CD14-positive monocyte (primary cell): ENCODE data around the gene IRF6. TPM values are rescaled to one million over a fixed set of nuclear protein-coding genes. Genes with fewer than 3 reads are reported as not detected.

Source experiments
- DNase-seq, 3 donors: peaks; one replicate each; pipeline ENCODE4 v3.0.0-alpha.2; 2011 to 2022
- H2AFZ ChIP-seq: 2 replicates; pipeline ENCODE4 v1.6.0; 2012; ENCODE audit warnings: mild to moderate bottlenecking, low read depth, low read length, inconsistent platforms; ENCODE audit not compliant: insufficient read depth, poor library complexity, severe bottlenecking
- H3K27ac ChIP-seq, 2 donors: 1 replicate in 1 of 2; 2 replicates in 1 of 2; pipeline ENCODE4 v1.5.1; 2012 to 2013; ENCODE audit warnings: low read length in 2 of 2, control low read depth in 1 of 2, inconsistent platforms in 1 of 2, low read depth in 1 of 2, mild to moderate bottlenecking in 1 of 2
- H3K27me3 ChIP-seq, 2 donors: one replicate each; pipeline versions ENCODE4 v1.6.0 to v1.6.1; 2011 to 2013; ENCODE audit warnings: low read length in 2 of 2; ENCODE audit not compliant: control insufficient read depth in 2 of 2, insufficient read depth in 2 of 2
- H3K36me3 ChIP-seq, 2 donors: replicated peaks in 1 of 2; 1 replicate in 1 of 2; 2 replicates in 1 of 2; pipeline versions ENCODE4 v1.5.1 to v1.6.1; 2012 to 2013; ENCODE audit warnings: low read length in 2 of 2, control low read depth in 1 of 2, inconsistent platforms in 1 of 2, mild to moderate bottlenecking in 1 of 2; ENCODE audit not compliant: insufficient read depth in 2 of 2, control insufficient read depth in 1 of 2
- H3K4me1 ChIP-seq, 2 donors: 1 replicate in 1 of 2; 2 replicates in 1 of 2; pipeline versions ENCODE4 v1.5.1 to v1.6.1; 2012 to 2013; ENCODE audit warnings: low read length in 2 of 2, control low read depth in 1 of 2, inconsistent platforms in 1 of 2, mild to moderate bottlenecking in 1 of 2, moderate library complexity in 1 of 2; ENCODE audit not compliant: insufficient read depth in 2 of 2, control insufficient read depth in 1 of 2
- H3K4me2 ChIP-seq: replicated peaks from 2 replicates; pipeline ENCODE3; 2012; ENCODE audit warnings: low read length, moderate library complexity, mild to moderate bottlenecking; ENCODE audit not compliant: poor library complexity, severe bottlenecking; ENCODE audit errors: extremely low read depth
- H3K4me3 ChIP-seq, 3 experiments: fragments of 200-600 bp in 1 of 3; sonication (generic) in 1 of 3; replicated peaks in 1 of 3; 1 replicate in 2 of 3; 2 replicates in 1 of 3; pipeline ENCODE4 v1.5.1; 2011 to 2013; ENCODE audit warnings: low read length in 3 of 3, mild to moderate bottlenecking in 3 of 3, control low read depth in 2 of 3, low read depth in 2 of 3, inconsistent platforms in 1 of 3, moderate library complexity in 1 of 3
- H3K79me2 ChIP-seq: 2 replicates; pipeline ENCODE4 v1.6.0; 2012; ENCODE audit warnings: mild to moderate bottlenecking, control low read depth, inconsistent platforms, low read length, moderate library complexity; ENCODE audit not compliant: insufficient read depth
- H3K9ac ChIP-seq: 2 replicates; pipeline ENCODE4 v1.6.0; 2017; ENCODE audit warnings: low read length, mild to moderate bottlenecking; ENCODE audit not compliant: insufficient read depth, poor library complexity, severe bottlenecking
- H3K9me3 ChIP-seq, 2 donors: replicated peaks in 1 of 2; 1 replicate in 1 of 2; 2 replicates in 1 of 2; pipeline versions ENCODE4 v1.5.1 to v1.6.1; 2012 to 2013; ENCODE audit warnings: low read length in 2 of 2, control low read depth in 1 of 2; ENCODE audit not compliant: control insufficient read depth in 1 of 2, insufficient read depth in 1 of 2
- H4K20me1 ChIP-seq: 2 replicates; pipeline ENCODE4 v1.6.0; 2012; ENCODE audit warnings: mild to moderate bottlenecking, low read length, control low read depth, moderate library complexity; ENCODE audit not compliant: insufficient read depth
- H3K27ac Mint-ChIP-seq, 7 donors: one replicate each; pipeline ENCODE4 v1.8.0; 2020; ENCODE audit warnings: mild to moderate bottlenecking in 7 of 7, mixed read lengths in 7 of 7, moderate library complexity in 6 of 7, inconsistent platforms in 2 of 7
- H3K27me3 Mint-ChIP-seq, 3 donors: one replicate each; pipeline ENCODE4 v1.8.0; 2021 to 2022; ENCODE audit warnings: low read depth in 3 of 3, mild to moderate bottlenecking in 3 of 3, mixed read lengths in 3 of 3, moderate library complexity in 3 of 3, inconsistent platforms in 1 of 3
- H3K36me3 Mint-ChIP-seq, 2 donors: one replicate each; pipeline ENCODE4 v1.8.0; 2020; ENCODE audit warnings: mixed read lengths in 2 of 2, inconsistent platforms in 1 of 2, mild to moderate bottlenecking in 1 of 2
- H3K4me1 Mint-ChIP-seq: one replicate; pipeline ENCODE4 v1.8.0; 2020; ENCODE audit warnings: mild to moderate bottlenecking, mixed read lengths
- H3K4me3 Mint-ChIP-seq, 2 donors: one replicate each; pipeline ENCODE4 v1.8.0; 2020; ENCODE audit warnings: mild to moderate bottlenecking in 2 of 2, mixed read lengths in 2 of 2, moderate library complexity in 1 of 2
- H3K9me3 Mint-ChIP-seq, 7 donors: one replicate each; pipeline ENCODE4 v1.8.0; 2020 to 2022; ENCODE audit warnings: mixed read lengths in 7 of 7, mild to moderate bottlenecking in 6 of 7, moderate library complexity in 6 of 7, inconsistent platforms in 2 of 7
- CTCF ChIP-seq: fragments of 200-600 bp; IDR thresholded peaks from one replicate; pipeline ENCODE4 v1.8.0; 2022; ENCODE audit warnings: antibody characterized with exemption, mild to moderate bottlenecking
- WGBS: methylation state at CpG from one replicate; pipeline ENCODE4 v1.1.5; 2013; ENCODE audit warnings: missing lambda C conversion rate; ENCODE audit not compliant: insufficient coverage; 5-methylcytosine and 5-hydroxymethylcytosine counted together
- intact Hi-C, 2 donors: fragments of 100-400 bp; cut with micrococcal nuclease; formaldehyde crosslinking; loops; one replicate each; pipeline versions ENCODE4 v1.15.0 to v1.15.1; 2023
- polyA plus RNA-seq, 3 donors: library from polyadenylated mRNA; depleted of rRNA in 1 of 3; unstranded in 2 of 3; stranded (reverse) in 1 of 3; fragments of 300-500 nt in 2 of 3; fragments of >200 nt in 1 of 3; fragmentation: Illumina TruSeq in 2 of 3; gene quantifications; 1 replicate in 2 of 3; 2 replicates in 1 of 3; pipeline ENCODE4 v1.2.3, GENCODE V29; 2012 to 2021

IRF6 gene
- polyA plus RNA-seq, 3 donors: 0.21 to 0.62 (median 0.35) TPM

DNA sequence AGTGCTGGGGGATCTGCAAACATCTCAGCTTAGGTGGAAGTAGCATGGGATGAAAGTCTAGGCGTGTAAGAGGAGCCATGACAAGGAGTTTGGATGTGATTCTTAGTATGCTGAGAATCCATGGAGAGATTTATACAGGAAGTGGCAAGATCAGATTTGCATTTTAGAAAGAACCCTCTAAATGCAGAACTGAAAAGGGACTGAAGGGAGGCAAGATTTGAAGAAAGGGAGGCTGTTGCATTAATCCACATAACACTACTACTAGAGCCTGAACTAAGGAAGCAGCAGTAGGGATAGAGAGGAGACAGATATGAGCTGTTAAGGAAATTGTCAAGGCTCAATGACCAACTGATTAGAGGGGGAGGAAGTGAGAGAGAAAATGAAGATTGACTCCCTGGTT is 31.4 kb downstream of the IRF6 start:
- Histone ChIP-seq H3K27me3 (no peaks in the 10 kb centered on the region), H3K79me2 (peaks cover 14% of the 10 kb centered on the region), H3K4me2 (no peak overlapping the region), H4K20me1 (peaks cover 92% of the 10 kb centered on the region), H3K4me1 (peaks cover 34 to 50% of the 10 kb centered on the region in 2 donors), H3K27ac (peak overlapping the region in 1 of 2 donors; percentile 71), H3K4me3 (no peak overlapping the region), H3K9me3 (no peaks in the 10 kb centered on the region), H3K36me3 (peaks cover 68 to 79% of the 10 kb centered on the region in 2 donors), H2AFZ (no peak overlapping the region), H3K9ac (no peak overlapping the region)
- intact Hi-C loops: no loop called here
- 56% methylated on average over 1 of the region's 1 CpG for WGBS
- Mint-ChIP-seq H3K36me3 (peaks cover 53 to 71% of the 10 kb centered on the region in 2 donors), H3K27ac (peak overlapping the region in 6 of 7 donors; percentile 5 to 79 (median 62)), H3K4me3 (peak overlapping the region in 1 of 2 donors; percentile 13), H3K9me3 (no peaks in the 10 kb centered on the region), H3K27me3 (peaks cover 0 to 1% (median 0%) of the 10 kb centered on the region in 3 donors), H3K4me1 (peaks cover 19% of the 10 kb centered on the region)
- no peak for TF ChIP-seq CTCF
- no peak for DNase-seq

DNA sequence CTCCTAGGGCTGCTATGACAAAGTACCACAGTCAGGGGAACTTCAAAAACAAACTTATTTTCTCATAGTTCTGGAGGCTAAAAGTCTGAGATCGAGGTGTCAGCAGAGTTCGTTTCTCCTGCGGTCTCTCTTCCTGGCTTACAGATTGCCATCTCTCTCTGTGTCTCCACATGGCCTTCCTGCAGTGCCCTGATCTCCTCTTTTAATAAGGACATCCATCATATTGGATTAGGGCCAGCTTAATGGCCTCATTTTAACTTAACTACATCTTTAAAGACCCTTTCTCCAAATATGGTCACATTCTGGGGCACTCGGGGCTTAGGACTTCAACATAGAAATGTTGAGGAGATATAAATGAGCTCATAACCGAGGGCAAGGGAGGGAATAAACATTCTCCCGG is 33.8 kb downstream of the IRF6 start:
- Histone ChIP-seq H3K4me2 (no peak overlapping the region), H3K79me2 (peaks cover 34% of the 10 kb centered on the region), H3K9ac (no peak overlapping the region), H3K4me1 (peaks cover 56 to 74% of the 10 kb centered on the region in 2 donors), H3K36me3 (peaks cover 44 to 63% of the 10 kb centered on the region in 2 donors), H3K9me3 (no peaks in the 10 kb centered on the region), H2AFZ (no peak overlapping the region), H4K20me1 (peaks cover 69% of the 10 kb centered on the region), H3K27ac (peak overlapping the region in 1 of 2 donors; percentile 37), H3K27me3 (no peaks in the 10 kb centered on the region), H3K4me3 (no peak overlapping the region)
- intact Hi-C loops: no loop called here
- no peak for TF ChIP-seq CTCF
- Mint-ChIP-seq H3K4me3 (no peak overlapping the region), H3K4me1 (peaks cover 43% of the 10 kb centered on the region), H3K27ac (peak overlapping the region in 4 of 7 donors; percentile 10 to 75 (median 60)), H3K9me3 (no peaks in the 10 kb centered on the region), H3K27me3 (peaks cover 0 to 1% (median 0%) of the 10 kb centered on the region in 3 donors), H3K36me3 (peaks cover 29 to 60% of the 10 kb centered on the region in 2 donors)
- DNase-seq: no peak
- WGBS: 44% methylated on average over 4 of the region's 6 CpGs
